ENCODE results near the gene CMC1.
"Not testable (repeated sequence)": the region's sequence is repeated elsewhere in the genome, so short reads cannot be mapped to it uniquely, and the experiment has no call there.

CMC1 gene

DNA sequence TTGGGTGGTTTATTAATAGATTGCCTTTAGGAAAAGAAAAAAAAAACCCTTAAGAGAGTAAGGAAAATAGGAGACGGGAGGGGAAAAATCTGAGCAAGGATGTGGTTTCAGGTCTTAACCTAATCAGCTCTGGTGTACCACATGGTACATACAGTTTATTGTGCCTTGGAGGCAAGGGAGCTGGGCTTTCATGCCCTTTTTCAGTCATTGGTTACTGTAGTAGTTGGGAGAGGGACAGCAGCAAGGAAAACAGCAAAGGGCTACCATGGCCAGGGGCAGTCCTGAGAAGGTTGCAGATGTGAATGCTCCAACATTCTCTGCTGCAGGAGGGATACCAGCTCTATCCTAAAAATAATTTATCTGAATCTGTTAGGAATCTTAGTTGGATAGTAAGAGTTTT lies 5.9 kb downstream of the CMC1 start:
- no peak for DNase-seq

DNA sequence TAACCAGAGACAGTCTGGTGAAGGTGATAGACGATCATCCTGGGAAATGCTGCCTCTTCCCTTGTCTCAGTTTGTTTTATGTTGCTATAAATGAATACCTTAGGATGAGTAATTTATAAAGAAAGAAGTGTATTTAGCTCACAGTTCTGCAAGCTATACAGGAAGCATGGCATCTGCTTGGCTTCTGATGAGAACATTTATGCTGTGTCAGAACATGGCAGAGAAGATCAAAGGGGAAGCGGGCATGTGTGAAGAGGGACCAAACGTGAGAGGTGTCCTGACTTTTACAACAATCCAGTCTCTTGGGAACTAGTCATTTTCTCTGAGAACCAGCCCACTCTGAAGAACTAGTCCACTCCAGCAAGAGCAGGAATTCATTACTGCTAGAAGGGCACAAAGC lies 9.6 kb downstream of the CMC1 start:
- DNase-seq: no peak

DNA sequence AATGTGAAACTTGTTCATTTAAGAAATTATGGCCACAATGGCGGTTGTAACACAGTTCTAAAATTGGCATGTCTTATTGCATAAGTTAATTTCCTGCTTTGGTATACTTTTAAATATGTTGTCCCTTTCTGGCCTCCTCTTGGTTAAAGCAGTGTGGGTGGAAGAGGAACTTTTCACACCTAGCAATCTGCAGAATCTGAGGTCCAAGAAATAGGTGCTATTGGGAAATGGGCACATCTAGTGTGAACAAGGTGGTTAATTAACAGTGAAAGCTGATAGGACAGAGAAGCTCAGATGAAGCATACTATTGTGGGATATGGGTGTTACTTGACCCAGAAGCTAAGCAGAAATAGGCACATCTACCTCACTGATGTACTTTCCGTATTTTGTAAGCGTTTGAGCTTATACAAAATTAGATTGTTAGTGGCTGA lies 10.6 kb downstream of the CMC1 start:
- DNase-seq: no peak

DNA sequence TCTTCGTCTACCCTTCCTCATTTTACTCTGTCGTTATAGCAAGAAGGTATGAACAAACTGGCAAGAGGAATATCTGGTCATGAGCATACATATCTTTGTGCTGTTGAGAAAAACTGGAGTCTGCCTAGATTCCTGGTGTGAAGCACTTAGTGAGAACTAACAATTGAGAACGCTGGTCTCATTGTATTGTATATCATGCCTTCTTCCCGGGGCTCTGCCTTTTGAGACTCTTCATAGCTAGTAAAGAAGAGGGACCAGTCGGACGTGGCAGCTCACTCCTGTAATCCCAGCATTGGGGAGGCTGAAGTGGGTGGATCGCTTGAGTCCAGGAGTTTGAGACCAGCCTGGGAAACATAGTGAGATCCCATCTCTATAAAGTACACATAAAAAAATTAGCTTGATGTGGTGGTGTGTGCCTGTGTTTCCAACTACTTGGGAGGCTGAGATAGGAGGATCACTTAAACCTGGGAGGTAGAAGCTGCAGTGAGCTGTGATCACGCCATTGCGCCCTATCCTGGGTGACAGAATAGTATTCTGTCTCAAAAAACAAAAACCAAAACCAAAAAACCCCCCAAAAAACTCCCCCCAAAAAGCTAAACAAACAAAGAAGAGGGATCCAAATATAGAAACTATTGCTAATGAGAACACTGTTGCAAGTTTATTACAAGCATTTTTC lies 11.8 kb downstream of the CMC1 start:
- DNase-seq: no peak

DNA sequence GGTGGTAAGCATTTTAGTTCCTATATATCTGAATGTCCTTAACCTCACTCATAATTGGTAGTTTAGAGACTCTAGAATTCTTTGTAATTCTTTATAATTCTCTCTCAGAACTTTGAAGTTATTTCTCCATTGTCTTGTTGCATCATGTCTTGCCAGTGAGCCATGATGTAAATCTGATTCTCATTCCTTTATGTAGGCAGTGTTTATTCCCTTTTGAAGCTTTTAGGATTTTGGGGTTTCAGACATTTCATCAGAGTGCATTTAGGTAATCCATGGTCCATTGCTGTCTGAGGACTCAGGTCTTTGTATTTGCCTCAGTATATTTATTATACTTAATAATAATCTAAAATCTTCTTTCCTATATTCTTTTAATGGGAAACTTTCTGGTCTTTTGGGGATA lies 20.6 kb downstream of the CMC1 start:
- no peak for DNase-seq

DNA sequence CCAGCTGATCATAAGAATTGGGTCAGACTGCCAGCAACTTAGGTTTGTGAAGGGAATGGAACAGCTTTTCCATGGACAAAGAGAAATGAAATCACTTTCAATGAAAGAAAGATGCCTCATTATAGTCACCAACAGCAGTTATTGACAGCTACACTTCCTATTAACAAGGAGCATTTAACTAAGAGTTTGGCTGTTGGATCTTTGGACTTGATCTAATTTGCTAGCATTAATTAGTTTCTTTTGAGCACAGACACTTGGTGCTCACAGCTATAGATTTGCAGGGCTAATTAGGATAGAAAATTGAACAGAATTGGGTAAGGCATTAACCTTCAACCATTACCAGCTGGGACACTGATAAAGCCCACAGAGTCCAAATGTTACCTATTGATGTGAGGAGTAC lies 24.2 kb downstream of the CMC1 start:
- no peak for DNase-seq

DNA sequence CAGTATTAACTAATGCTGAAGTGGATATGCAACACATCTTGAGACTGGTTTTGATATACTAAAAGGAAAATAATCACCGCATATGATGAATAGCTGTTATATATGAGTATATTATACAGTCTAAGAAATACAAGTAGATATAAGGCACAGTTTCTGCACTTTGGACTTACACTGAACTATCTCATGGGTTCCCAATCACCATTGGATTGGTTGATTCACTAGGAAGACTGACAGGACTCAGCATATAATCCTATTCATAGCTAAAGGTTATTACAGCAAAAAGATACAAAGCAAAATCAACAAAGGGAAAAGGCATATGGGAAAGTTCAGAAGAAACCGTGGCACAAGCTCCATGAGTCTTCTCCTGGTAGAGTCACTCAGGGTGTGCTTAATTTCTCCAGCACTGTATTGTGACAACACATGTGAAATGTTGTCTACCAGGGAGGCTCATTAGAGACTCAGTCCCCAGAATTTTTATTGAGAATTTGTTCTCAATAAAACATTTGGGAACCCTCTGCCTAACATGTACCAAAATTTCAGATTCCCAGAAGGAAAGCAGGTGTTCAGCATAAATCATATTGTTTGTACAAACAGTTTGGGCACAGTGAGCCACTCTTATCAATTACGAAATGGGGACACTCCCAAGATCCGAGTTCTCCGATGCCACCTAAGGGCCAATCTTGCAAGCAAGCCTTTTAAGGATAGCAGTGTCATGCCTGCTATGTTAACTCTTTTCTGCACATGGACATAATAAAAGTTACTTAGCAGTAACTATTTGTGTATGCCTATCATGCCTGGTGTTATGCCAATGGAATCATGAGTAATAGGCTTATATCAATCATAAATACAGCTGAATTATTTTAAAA lies 26.8 kb downstream of the CMC1 start:
- DNase-seq: no peak

DNA sequence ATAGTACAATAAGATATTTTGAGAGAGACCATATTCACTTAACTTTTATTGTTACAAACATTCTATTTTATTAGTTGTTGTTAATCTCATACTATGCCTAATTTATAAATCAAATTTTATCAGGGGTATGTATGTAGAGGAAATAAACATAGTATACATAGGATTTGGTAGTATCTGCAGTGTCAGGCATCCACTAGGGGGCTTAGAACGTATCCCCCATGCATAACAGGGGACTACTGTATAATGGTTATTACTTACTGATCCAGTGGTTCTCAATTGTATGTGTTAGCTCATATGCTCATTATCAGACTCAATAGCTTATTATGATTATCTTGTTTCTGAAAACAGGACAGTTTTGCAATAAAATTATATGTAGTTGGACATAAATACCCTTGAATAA lies 27.6 kb downstream of the CMC1 start:
- DNase-seq: no peak

DNA sequence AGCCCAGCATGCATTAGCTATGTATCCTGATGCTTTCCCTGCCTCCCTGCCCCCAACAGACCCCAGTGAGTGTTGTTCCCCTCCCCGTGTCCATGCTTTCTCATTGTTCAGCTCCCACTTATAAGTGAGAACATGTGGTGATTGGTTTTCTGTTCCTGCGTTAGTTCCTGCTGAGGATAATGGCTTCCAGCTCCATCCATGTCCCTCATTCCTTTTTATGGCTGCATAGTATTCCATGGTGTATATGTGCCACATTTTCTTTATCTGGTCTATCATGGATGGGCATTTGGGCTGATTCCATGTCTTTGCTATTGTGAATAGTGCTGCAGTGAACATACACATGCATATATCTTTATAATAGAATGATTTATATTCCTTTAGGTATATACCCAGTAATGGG lies 28.5 kb downstream of the CMC1 start:
- DNase-seq: not testable (repeated sequence)

DNA sequence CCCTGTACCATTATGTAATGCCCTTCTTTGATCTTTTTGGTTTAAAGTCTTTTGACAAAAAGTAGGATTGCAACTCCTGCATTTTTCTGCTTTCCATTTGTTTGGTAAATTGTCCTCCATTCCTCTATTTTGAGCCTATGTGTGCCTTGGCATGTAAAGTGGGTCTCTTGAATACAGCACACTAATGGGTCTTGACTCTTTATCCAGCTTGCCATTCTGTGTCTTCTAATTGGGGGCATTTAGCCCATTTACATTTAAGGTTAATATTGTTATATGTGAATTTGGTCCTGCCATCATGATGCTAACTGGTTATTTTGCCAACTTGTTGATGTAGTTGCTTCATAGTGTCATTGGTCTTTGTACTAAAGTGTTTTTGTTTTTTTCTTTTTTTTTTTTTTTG lies 32.4 kb downstream of the CMC1 start:
- DNase-seq: no peak

DNA sequence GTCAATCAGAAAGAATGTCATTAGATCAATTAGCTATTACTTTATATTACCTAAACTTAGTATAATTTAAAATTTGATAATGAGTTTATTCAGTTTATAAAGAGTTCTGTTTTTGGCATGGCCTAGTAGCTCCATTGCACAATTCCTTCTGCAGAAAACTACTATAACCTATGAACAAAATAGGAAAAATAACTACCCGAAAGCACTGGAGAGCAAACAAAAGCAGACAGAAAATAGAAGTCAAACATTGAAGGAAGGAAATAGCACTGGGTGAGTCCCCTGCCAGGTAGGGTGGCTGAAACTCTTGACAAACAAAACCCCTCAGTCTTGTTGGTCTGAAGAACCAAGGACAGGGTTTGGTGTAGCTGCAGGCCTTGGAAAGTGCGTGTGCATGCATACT lies 37.5 kb downstream of the CMC1 start:
- DNase-seq: no peak

DNA sequence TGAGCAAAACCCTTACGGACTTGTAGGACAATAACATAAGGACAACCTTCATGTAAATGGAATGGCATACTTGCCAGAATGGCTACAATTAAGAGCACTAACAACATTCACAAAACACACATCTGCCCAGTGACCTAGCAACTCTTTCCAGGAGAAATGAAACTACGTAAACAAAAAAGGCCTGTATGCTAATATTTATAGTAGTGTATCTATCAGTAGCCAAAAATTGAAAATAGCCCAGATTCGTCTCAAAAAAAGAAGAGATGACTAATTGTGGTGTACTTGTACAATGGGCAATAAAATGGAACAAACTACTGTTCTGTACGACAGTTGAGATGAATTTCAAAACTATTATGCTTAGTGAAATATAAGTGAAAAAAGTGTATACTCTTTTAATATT lies 38.4 kb downstream of the CMC1 start:
- DNase-seq: no peak

DNA sequence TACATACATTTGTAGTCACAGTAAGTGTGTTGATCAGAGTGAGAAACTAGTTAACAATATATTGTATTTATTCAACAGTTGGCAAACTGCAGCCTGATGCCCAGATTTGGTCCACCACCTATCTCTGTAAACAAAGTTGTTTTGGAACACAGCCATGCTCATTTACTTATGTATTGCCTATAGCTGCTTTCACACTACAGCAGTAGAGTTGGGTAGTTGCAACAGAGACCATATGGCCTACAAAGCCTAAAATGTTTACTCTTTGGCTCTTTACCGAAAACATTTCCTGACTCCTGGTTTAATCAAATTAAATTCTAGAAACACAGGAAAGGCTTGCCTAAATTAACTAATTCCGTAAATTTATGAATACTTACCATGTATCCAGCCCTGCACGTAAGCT lies 39.4 kb downstream of the CMC1 start:
- no peak for DNase-seq

DNA sequence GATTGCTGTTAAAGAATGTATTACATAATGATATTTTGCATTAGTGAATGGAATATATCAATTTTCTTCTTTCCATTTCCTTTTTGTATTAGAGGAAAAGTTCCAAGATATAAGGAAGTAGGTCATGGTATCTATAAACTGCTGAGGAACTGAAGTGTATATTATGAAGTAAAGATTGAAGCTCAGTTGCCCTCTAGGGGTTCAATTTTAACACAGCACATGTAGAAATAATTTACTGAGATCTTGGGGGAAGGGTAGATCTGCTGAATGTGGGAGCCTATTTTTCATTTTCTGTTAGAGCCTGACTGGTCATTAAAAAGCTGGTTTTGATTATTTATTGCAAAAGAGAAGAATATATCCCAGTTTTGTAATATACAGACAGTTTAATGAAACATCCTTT lies 45.2 kb downstream of the CMC1 start:
- no peak for DNase-seq

DNA sequence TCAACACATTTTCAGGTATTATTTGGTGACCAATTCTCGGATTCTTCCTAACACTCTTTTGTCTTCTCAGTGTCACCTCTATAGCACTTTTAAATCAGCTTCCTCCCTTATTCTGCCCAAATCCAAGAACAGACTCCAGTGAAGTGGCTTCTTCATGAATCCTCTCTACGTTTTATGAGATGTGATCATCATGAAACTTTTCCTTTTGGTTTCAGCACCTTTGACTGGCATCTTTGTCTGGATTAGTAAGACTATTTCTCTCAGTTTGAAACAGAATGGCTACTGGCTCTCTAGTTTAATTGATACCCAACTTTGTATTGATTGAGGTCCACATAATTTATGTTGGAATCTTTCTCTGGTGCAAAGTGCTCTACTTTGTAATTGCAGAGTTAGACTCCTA lies 45.6 kb downstream of the CMC1 start:
- no peak for DNase-seq

DNA sequence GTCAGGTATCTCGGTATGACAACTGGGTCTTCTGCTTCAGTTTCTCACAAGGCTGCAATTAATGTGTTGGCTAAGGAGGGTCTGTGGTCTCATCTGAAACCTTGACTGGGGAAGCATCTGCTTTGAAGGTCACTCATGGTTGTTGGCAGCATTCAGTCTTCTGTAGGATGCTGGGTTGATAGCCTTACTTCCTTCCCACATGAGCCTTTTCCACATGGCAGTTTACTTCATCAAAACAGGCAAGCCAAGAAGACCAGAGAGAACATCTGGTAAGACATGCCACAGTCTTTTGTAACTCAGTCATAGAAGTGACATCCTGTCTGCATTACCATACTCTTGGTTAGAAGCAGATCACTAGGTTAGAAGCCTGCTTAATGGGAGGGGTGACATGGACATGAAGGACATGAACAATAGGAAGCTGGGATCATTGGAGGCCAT lies 49.5 kb downstream of the CMC1 start:
- DNase-seq: no peak

DNA sequence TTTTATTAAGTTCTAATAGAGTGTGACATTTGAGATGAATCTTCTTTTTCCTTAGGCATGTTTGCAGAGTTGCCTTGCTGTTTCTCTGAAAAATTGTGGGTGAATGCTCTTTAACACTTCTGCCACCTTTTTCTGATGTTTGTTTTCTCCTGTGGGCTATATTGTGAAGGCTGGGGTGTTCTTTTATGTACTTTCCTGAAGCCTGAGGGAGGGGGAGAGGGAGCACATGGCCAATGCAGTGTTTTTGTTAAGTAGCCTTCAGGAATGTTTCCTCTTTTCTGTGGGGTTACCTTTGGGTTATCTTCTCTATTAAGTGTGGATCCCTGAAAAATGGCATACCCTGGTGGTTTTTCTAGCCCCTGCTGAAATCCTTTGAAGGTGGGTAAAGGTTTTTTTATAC lies 50.2 kb downstream of the CMC1 start:
- no peak for DNase-seq

DNA sequence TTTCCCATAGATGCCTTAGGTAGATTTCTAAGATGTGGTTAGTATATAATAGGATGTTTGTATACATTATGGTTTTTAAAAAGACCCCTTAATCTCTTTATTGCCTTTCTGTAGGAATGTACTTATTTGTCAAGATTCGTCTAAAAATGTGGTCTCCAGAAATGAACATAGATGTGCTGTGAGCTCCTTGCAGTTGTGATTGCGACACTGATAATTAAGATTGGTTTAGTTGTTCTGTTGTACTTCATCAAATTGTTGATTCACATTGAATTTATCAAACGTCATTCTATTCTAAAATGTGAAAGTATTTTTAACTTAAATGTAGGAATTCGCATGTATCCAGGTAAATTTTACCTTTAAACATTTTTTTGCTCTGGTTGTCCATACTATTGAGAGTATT lies 51.2 kb downstream of the CMC1 start:
- no peak for DNase-seq

DNA sequence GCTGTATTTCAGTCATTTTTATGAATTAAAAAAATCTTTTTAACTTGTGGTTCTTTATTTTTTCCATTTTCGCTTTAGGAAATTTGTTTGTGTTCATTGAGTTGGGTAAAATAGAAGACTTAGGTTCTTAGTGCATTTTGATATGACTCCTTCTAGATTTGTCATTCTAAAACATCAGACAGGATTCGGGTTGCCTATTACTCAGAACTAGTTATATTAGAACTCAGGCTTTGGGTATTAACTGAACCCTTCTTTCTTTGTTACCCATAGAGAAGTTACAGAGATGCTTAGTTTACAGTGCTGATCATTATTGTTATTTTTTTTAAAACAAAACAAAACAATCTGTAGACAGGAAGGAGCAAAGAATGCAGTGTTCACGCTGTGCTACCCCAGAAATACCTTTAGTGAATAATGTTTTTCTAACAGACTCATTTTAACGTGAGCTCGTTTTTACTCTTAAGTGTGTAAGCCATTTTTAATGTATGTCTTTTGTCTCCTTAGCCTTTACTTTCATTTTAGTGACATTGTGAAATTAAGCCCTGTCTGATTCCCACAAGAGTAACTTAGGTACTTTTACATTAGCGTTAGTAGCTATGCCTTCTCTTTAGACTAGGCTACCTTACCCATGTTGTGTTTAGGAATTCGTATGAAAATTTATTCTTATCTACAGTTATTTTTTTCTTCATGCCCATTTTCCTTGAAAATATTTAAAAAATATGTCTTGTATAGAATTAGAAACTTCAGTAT lies 53.4 kb downstream of the CMC1 start:
- DNase-seq: no peak

DNA sequence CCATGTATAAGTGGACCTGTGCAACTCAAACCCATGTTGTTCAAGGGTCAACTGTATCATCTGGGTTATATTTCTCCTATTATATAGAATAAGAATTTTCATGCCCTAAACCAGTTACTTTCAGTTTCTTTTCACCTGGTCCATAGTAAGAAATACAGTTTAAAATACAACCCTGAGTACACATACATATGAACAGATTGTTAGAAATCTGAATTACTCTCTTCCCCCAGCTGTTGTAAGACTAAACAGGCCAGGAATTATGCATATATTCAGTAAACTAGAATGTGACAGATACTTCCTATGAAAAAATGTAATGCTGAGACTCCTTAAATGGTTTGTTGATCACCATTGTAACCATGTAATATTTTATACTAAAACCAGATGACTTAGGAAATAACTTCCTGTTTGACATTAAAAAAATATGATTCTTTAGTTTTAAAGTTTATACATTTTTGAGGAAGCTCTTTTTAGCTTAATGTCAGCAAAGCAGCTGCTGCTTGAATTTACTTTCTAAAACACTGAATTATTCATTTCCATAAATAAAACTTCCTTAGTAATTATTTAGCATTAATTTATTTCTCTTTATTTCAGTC lies 54.6 kb downstream of the CMC1 start:
- no peak for DNase-seq

DNA sequence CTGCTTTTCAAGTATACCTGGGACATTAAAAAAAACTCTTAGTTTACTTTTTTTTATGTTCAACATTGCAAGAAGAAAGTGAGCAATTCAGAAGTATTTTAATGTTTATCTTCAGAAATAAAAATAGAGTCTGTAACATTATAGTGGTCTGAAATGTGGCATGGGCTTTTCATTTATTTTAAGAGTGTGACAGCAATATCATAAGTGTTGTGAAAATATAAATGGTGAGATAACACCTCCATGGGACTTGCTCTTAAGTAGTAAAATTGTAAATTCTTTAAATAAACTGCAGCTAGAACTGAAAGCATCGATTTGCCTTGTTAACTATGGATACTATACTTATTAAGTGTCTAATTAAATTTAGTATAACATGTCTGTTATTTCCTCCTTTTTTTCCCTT lies 58.3 kb downstream of the CMC1 start:
- DNase-seq: no peak

DNA sequence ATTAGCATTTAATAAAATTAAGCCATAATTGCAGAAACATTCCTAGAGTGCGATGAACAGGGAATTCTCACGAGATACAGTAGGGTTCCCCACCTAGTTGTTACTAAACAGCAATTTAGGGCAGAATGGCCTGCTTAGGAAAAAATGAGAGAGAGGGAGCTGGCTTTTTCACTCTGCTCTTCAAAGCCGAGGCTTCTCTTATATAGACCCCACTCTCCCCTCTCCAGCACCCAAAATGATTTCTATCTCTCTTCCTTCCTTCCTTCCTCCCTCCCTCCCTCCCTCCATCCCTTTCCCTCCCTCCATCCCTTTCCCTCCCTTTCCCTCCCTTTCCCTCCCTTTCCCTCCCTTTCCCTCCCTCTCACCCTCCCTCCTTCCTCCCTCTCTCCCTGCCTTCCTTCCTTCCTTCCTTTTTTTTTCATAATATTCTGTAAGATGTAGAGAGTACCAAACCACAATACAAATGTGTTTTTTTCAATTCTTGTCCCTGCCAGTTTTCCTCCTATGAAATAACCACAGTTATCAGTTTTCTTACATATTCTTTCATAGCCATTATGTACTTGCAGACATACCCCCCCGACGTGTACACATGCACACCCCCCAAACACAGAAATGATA lies 59.0 kb downstream of the CMC1 start:
- no peak for DNase-seq

DNA sequence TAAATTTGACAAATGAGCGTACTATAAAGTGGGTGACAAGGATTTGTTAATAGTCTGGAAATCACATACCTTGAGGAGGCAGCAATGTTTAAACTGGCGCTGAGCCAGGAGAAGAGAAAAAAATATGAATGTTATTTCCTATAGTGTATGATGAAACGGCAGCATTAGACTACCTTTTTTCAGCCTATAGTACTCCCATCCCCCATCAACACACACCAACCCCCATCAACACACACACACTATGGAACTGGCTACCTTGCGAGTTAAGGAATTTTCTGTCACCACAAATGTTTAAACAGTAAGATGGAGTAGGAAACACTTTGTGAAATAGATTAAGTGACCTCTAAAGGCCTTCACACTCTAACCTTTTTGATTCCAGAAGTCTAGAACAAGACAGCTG lies 60.3 kb downstream of the CMC1 start:
- DNase-seq: no peak

All from activated CD4-positive, alpha-beta T cell treated with anti-CD3 and anti-CD28 coated beads for 4 hours (primary cell).